Endothelial cell of umbilical vein (primary cell): Measurements from ENCODE around the gene MSH3. TPM values are rescaled to one million over a fixed set of nuclear protein-coding genes. Genes with fewer than 3 reads are reported as not detected.

Experiments used
- BruUV-seq: library from RNA; stranded (reverse); fragments of 400-500 nt; replicated peaks from 2 replicates; lab custom pipeline; 2021; lab: Mats Ljungman, UMichigan
- CTCF ChIA-PET: fragments of 300-600, 350-600 bp; sonication (Branson Sonifier 250); formaldehyde crosslinking; loops from one replicate; lab custom pipeline; 2021; ENCODE audit warnings: antibody characterized with exemption, inconsistent platforms; lab: Charles Lee
- POLR2A ChIA-PET: fragments of 300-600, 350-600 bp; sonication (Branson Sonifier 250); formaldehyde crosslinking; loops from one replicate; lab custom pipeline; 2021; ENCODE audit warnings: antibody characterized with exemption, inconsistent platforms; lab: Charles Lee
- DNase-seq: peaks from one replicate; pipeline ENCODE4 v3.0.0-alpha.2; 2011; ENCODE audit warnings: low read depth, low spot score
- FAIRE-seq: peaks from 2 replicates; lab custom pipeline; 2011; peaks lifted over from hg19 to GRCh38; lab: Jason Lieb, UNC
- H2AFZ ChIP-seq: 2 replicates; pipeline ENCODE4 v1.6.0; 2012; ENCODE audit warnings: low read depth, low read length, control low read depth, inconsistent platforms
- H3K27ac ChIP-seq: 2 replicates; pipeline ENCODE4 v1.5.1; 2011; ENCODE audit warnings: low read depth, mild to moderate bottlenecking, control low read depth, low read length, moderate library complexity; ENCODE audit not compliant: insufficient read depth
- H3K27me3 ChIP-seq, 2 experiments: 2 replicates each; pipeline versions ENCODE4 v1.6.0 to v1.6.1; 2011; ENCODE audit warnings: low read length in 2 of 2, mixed read lengths in 1 of 2; ENCODE audit not compliant: control insufficient read depth in 2 of 2, insufficient read depth in 2 of 2
- H3K36me3 ChIP-seq, 2 experiments: 2 replicates in 1 of 2; 3 replicates in 1 of 2; pipeline ENCODE4 v1.5.1; 2011; ENCODE audit warnings: low read length in 2 of 2, mild to moderate bottlenecking in 1 of 2, moderate library complexity in 1 of 2; ENCODE audit not compliant: control insufficient read depth in 2 of 2, insufficient read depth in 2 of 2; ENCODE audit errors: extremely low read depth in 1 of 2
- H3K4me1 ChIP-seq: 3 replicates; pipeline ENCODE4 v1.5.1; 2011; ENCODE audit warnings: mild to moderate bottlenecking, low read length; ENCODE audit not compliant: control insufficient read depth, insufficient read depth; ENCODE audit errors: extremely low read depth
- H3K4me2 ChIP-seq: 2 replicates; pipeline ENCODE4 v1.6.1; 2011; ENCODE audit warnings: low read length, control low read depth, mixed read lengths; ENCODE audit not compliant: insufficient read depth
- H3K4me3 ChIP-seq, 3 experiments: fragments of 200-600 bp in 1 of 3; sonication (generic), shearing (Covaris generic) in 1 of 3; replicated peaks in 1 of 3; 2 replicates each; pipeline ENCODE4 v1.5.1; 2011 to 2016; ENCODE audit warnings: control low read depth in 3 of 3, low read length in 3 of 3, mild to moderate bottlenecking in 2 of 3, inconsistent platforms in 1 of 3, low read depth in 1 of 3, moderate library complexity in 1 of 3; ENCODE audit not compliant: insufficient read depth in 1 of 3
- H3K79me2 ChIP-seq: 2 replicates; pipeline ENCODE4 v1.6.0; 2012; ENCODE audit warnings: low read length, inconsistent platforms; ENCODE audit not compliant: control insufficient read depth, insufficient read depth
- H3K9ac ChIP-seq: replicated peaks from 2 replicates; pipeline ENCODE3; 2011; ENCODE audit warnings: low read length, control low read depth; ENCODE audit not compliant: insufficient read depth; ENCODE audit errors: extremely low read depth
- H3K9me1 ChIP-seq: replicated peaks from 3 replicates; pipeline ENCODE4 v1.6.0; 2011; ENCODE audit warnings: mild to moderate bottlenecking, low read length; ENCODE audit not compliant: control insufficient read depth, insufficient read depth; ENCODE audit errors: extremely low read depth
- H3K9me3 ChIP-seq: replicated peaks from 2 replicates; pipeline ENCODE4 v1.5.1; 2012; ENCODE audit warnings: low read length, inconsistent platforms; ENCODE audit not compliant: control insufficient read depth, insufficient read depth
- H4K20me1 ChIP-seq: replicated peaks from 2 replicates; pipeline ENCODE3; 2011; ENCODE audit warnings: mild to moderate bottlenecking, low read length; ENCODE audit not compliant: control insufficient read depth, insufficient read depth; ENCODE audit errors: extremely low read depth
- CTCF ChIP-seq, 2 donors: IDR thresholded peaks; 1 replicate in 1 of 2; 2 replicates in 1 of 2; pipeline ENCODE4 v1.5.1; 2011; ENCODE audit warnings: low read length in 2 of 2, mild to moderate bottlenecking in 2 of 2, moderate library complexity in 2 of 2, control low read depth in 1 of 2, inconsistent platforms in 1 of 2, low read depth in 1 of 2; ENCODE audit not compliant: insufficient read depth in 1 of 2; ENCODE audit errors: extremely low read depth in 1 of 2
- FOS ChIP-seq: IDR thresholded peaks from 2 replicates; pipeline ENCODE4 v1.6.1; 2011; ENCODE audit warnings: mild to moderate bottlenecking, low read length, moderate library complexity, borderline replicate concordance; ENCODE audit not compliant: insufficient read depth
- GATA2 ChIP-seq: IDR thresholded peaks from 2 replicates; pipeline ENCODE4 v1.7.0; 2011; ENCODE audit warnings: low read depth, mild to moderate bottlenecking, moderate library complexity, mixed read lengths, low read length; ENCODE audit not compliant: insufficient read length, insufficient read depth
- JUN ChIP-seq: IDR thresholded peaks from 2 replicates; pipeline ENCODE4 v1.6.1; 2011; ENCODE audit warnings: borderline replicate concordance, low read depth; ENCODE audit not compliant: insufficient read length, insufficient read depth
- MYC ChIP-seq: IDR thresholded peaks from one replicate; pipeline ENCODE4 v1.6.1; 2011; ENCODE audit warnings: mild to moderate bottlenecking, low read depth, low read length
- POLR2A ChIP-seq: IDR thresholded peaks from 2 replicates; pipeline ENCODE4 v1.6.1; 2012; ENCODE audit warnings: low read depth, mild to moderate bottlenecking, control low read depth, low read length
- POLR2AphosphoS5 ChIP-seq: IDR thresholded peaks from 2 replicates; pipeline ENCODE4 v1.6.1; 2012; ENCODE audit warnings: low read depth, mild to moderate bottlenecking, control low read depth, low read length, moderate library complexity; ENCODE audit not compliant: insufficient read depth
- dilution Hi-C: fragments of 300-500 bp; cut with MboI; formaldehyde crosslinking; loops from one replicate; pipeline ENCODE4 v1.15.0; 2019; ENCODE audit warnings: low sequenced_read_pairs; ENCODE audit not compliant: extremely low pct_ligation_motif_present
- intact Hi-C: fragments of 100-400 bp; cut with micrococcal nuclease; formaldehyde crosslinking; loops from one replicate; pipeline ENCODE4 v1.10.0; 2022
- polyA plus RNA-seq, 4 experiments: library from polyadenylated mRNA; depleted of rRNA in 3 of 4; stranded (reverse) in 3 of 4; unstranded in 1 of 4; fragments of >200 nt; gene quantifications; 2 replicates each; pipeline versions ENCODE4 v1.2.1 to v1.2.3, GENCODE V29; 2011 to 2012; ENCODE audit warnings: missing spikeins in 1 of 4
- total RNA-seq: library from RNA; stranded (reverse); gene quantifications from 2 replicates; pipeline ENCODE4 v1.2.3, GENCODE V29; 2021

The MSH3 gene
- total and polyA plus RNA-seq, 2 donors (not counting 3 experiments of a cell fraction or from before 2014, with no cell fraction given): 2.0 to 13.0 TPM

- Histone ChIP-seq H3K36me3 (no peaks in the 10 kb centered on the region), H3K9me1 (no peaks in the 10 kb centered on the region), H3K27ac (no peak overlapping the region), H3K9me3 (no peaks in the 10 kb centered on the region), H3K4me3 (no peak overlapping the region), H3K27me3 (no peaks in the 10 kb centered on the region), H2AFZ (no peak overlapping the region), H3K9ac (no peak overlapping the region), H3K4me1 (no peaks in the 10 kb centered on the region), H4K20me1 (no peaks in the 10 kb centered on the region), H3K79me2 (no peaks in the 10 kb centered on the region), H3K4me2 (no peak overlapping the region)
- POLR2A ChIA-PET: no interaction called here
- no TSS peak for BruUV-seq
- CTCF ChIA-PET: interaction anchor here (1.2 kb wide), 1 partner anchor 21 kb away, joined by 3 read pairs; no protein-coding TSS in a partner anchor
- intact Hi-C loops (no loop called here), dilution Hi-C loops (no loop called here)
- FAIRE-seq: no peak
- no peak for DNase-seq
- no peak for TF ChIP-seq MYC
- TF ChIP-seq POLR2A: no peak
- TF ChIP-seq CTCF (IDR thresholded peaks at IDR 0.05; ENCODE audit: extremely low read depth in 1 of 2, insufficient read depth in 1 of 2, low read depth in 1 of 2, low read length in 2 of 2): no peak
- no peak for TF ChIP-seq JUN
- TF ChIP-seq POLR2AphosphoS5: no peak
- TF ChIP-seq GATA2: no peak
- no peak for TF ChIP-seq FOS
Measured at GRCh38 chr5:80722916-80723315, 68.5 kb downstream of the MSH3 start.
